Stomach (tissue), 9 donors: Measurements from ENCODE around the gene LHFPL6. TPM values are rescaled to one million over a fixed set of nuclear protein-coding genes. Genes with fewer than 3 reads are reported as not detected.

Experiments used
- DNase-seq, 2 donors: peaks; one replicate each; pipeline versions ENCODE4 v3.0.0 to v3.0.0-alpha.2; 2013 to 2019
- H3K27ac ChIP-seq, 5 donors: fragments of 200-600 bp in 4 of 5; sonication (generic) in 4 of 5; one replicate each; pipeline ENCODE4 v1.5.1; 2013 to 2019; ENCODE audit warnings: mild to moderate bottlenecking in 1 of 5, moderate library complexity in 1 of 5
- H3K27me3 ChIP-seq, 3 donors: fragments of 200-600 bp; sonication (generic); one replicate each; pipeline ENCODE4 v1.5.1; 2017 to 2019; ENCODE audit warnings: mixed run types in 1 of 3
- H3K36me3 ChIP-seq, 4 donors: fragments of 200-600 bp; sonication (generic); 1 replicate in 3 of 4; 2 replicates in 1 of 4; pipeline ENCODE4 v1.5.1; 2016 to 2019
- H3K4me1 ChIP-seq, 4 donors: fragments of 200-600 bp; sonication (generic); one replicate each; pipeline ENCODE4 v1.5.1; 2016 to 2019
- H3K4me3 ChIP-seq, 4 donors: fragments of 200-600 bp; sonication (generic) in 3 of 4; one replicate each; pipeline ENCODE4 v1.5.1; 2016 to 2019; ENCODE audit warnings: mild to moderate bottlenecking in 1 of 4
- H3K9me3 ChIP-seq, 4 donors: fragments of 200-600 bp; sonication (generic); one replicate each; pipeline ENCODE4 v1.5.1; 2016 to 2019
- CTCF ChIP-seq, 7 experiments: fragments of 450-650 bp in 4 of 7; fragments of 200-600 bp in 3 of 7; sonication (generic) in 3 of 7; IDR thresholded peaks; one replicate each; pipeline ENCODE4 v1.5.1; 2016 to 2019; ENCODE audit warnings: antibody characterized with exemption in 7 of 7, control low read depth in 2 of 7, mild to moderate bottlenecking in 1 of 7
- EP300 ChIP-seq: sonication (generic); formaldehyde crosslinking; IDR thresholded peaks from one replicate; pipeline ENCODE4 v1.6.1; 2017; ENCODE audit warnings: antibody characterized with exemption
- POLR2A ChIP-seq, 4 donors: fragments of 450-650 bp; IDR thresholded peaks; one replicate each; pipeline ENCODE4 v1.6.1; 2016; ENCODE audit warnings: antibody characterized with exemption in 4 of 4, control low read depth in 2 of 4, mild to moderate bottlenecking in 1 of 4, moderate library complexity in 1 of 4
- POLR2AphosphoS5 ChIP-seq, 3 donors: sonication (generic); formaldehyde crosslinking; IDR thresholded peaks; one replicate each; pipeline ENCODE4 v1.6.1; 2016; ENCODE audit warnings: antibody characterized with exemption in 3 of 3
- WGBS, 5 donors: extraction: QIAGEN DNeasy Blood & Tissue Kit in 3 of 5; methylation state at CpG; one replicate each; pipeline versions ENCODE4 v1.1.5 to v1.1.7; 2013 to 2018; 5-methylcytosine and 5-hydroxymethylcytosine counted together
- intact Hi-C: fragments of 100-400 bp; cut with DNase I; formaldehyde crosslinking; loops from one replicate; pipeline ENCODE4 v1.15.1; 2023; ENCODE audit warnings: low total_unique reads
- polyA plus RNA-seq, 3 donors: library from polyadenylated mRNA; stranded (reverse); fragments of 200-250 nt; gene quantifications; one replicate each; pipeline ENCODE4 v1.2.3, GENCODE V29; 2013
- total RNA-seq, 5 donors: library from RNA; depleted of rRNA; stranded (reverse); fragments of >200 nt; gene quantifications; one replicate each; pipeline versions ENCODE4 v1.1.0 to v1.2.3, GENCODE V29; 2014 to 2016
- donor health status: healthy with polysubstance abuse.
- donor health status: Bipolar disorder and iron deficiency.
- donor health status: healthy.

Gene LHFPL6
- total and polyA plus RNA-seq, 8 donors = 4.7 to 53.6 (median 10.9) TPM

GRCh38 chr13:39481491-39481890, 121.5 kb downstream of the LHFPL6 start:
- Histone ChIP-seq H3K4me1 (no peaks in the 10 kb centered on the region), H3K27me3 (no peaks in the 10 kb centered on the region), H3K36me3 (no peaks in the 10 kb centered on the region), H3K27ac (no peak overlapping the region), H3K4me3 (no peak overlapping the region), H3K9me3 (no peaks in the 10 kb centered on the region)
- TF ChIP-seq EP300 = no peak
- no peak for TF ChIP-seq CTCF (IDR thresholded peaks at IDR 0.05)
- no peak for TF ChIP-seq POLR2A (IDR thresholded peaks at IDR 0.05)
- TF ChIP-seq POLR2AphosphoS5 (IDR thresholded peaks at IDR 0.05) = no peak
- intact Hi-C loops = no loop called here
- DNase-seq = no peak
- WGBS, 5 donors = 82 to 97% (median 95%) methylated on average over 3 of the region's 3 CpGs

DNA sequence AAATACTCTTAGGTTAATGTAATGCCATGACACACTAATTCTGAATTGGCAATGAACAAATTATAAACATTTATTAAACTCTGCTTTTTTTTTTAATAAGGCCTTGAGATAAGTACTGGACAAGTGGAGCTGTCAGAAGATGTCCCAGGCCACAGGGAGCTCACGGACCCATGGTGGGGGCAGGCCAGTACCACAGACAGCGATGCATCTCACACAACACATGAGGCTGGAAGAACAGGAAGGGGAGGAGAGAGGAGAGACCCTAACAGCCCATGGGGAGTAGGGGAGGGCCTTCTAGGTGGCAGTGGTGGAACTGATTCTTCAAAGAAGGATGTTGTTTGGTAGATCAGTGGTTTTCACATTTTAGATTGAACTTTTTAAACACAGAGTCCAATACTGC, 128.4 kb downstream of the LHFPL6 start:
- H3K4me1 ChIP-seq = no peaks in the 10 kb centered on the region
- no peaks in the 10 kb centered on the region for H3K9me3 ChIP-seq
- no peaks in the 10 kb centered on the region for H3K36me3 ChIP-seq
- no peak for DNase-seq
- WGBS, 5 donors = 78 to 92% (median 88%) methylated on average over 2 of the region's 2 CpGs
- no peak overlapping the region for H3K4me3 ChIP-seq
- H3K27me3 ChIP-seq = no peaks in the 10 kb centered on the region
- H3K27ac ChIP-seq = no peak overlapping the region
- TF ChIP-seq EP300 (no peak), POLR2AphosphoS5 (IDR thresholded peaks at IDR 0.05) (no peak), CTCF (IDR thresholded peaks at IDR 0.05) (no peak)
- intact Hi-C loops = no loop called here

DNA sequence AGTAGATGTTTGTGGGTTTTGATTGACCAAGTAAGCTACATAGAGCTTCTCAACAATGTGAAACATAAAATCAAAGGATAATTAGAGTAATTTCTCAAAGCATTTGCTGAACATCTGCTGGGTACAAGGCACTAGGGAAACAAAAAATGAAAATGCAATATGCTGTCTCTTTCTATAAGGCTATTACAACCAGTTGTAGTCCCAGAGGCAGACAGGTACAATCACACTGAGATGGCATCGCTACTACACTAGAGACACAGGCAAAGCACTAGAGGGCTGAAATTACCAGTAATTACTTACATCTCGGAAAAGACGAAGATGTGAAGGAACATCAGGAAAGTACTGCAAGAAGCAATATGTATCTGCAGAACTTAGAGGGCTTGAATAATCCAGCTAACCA, 133.3 kb downstream of the LHFPL6 start:
- intact Hi-C loops = no loop called here
- 93 to 98% (median 95%) methylated on average over 3 of the region's 3 CpGs for WGBS, 5 donors
- TF ChIP-seq CTCF (IDR thresholded peaks at IDR 0.05) (no peak), EP300 (no peak), POLR2AphosphoS5 (IDR thresholded peaks at IDR 0.05) (no peak), POLR2A (IDR thresholded peaks at IDR 0.05) (no peak)
- DNase-seq = no peak
- Histone ChIP-seq H3K27ac (no peak overlapping the region), H3K4me1 (no peaks in the 10 kb centered on the region), H3K9me3 (no peaks in the 10 kb centered on the region), H3K4me3 (no peak overlapping the region), H3K36me3 (no peaks in the 10 kb centered on the region), H3K27me3 (no peaks in the 10 kb centered on the region)

GRCh38 chr13:39468306-39468705, 134.7 kb downstream of the LHFPL6 start:
- TF ChIP-seq POLR2AphosphoS5 (IDR thresholded peaks at IDR 0.05) (no peak), EP300 (no peak), POLR2A (IDR thresholded peaks at IDR 0.05) (no peak), CTCF (IDR thresholded peaks at IDR 0.05) (no peak)
- Histone ChIP-seq H3K36me3 (no peaks in the 10 kb centered on the region), H3K27ac (no peak overlapping the region), H3K9me3 (no peaks in the 10 kb centered on the region), H3K27me3 (no peaks in the 10 kb centered on the region), H3K4me3 (no peak overlapping the region), H3K4me1 (no peaks in the 10 kb centered on the region)
- intact Hi-C loops = no loop called here
- DNase-seq = no peak
